SHP77 treated with DMSO at 0.1 percent for 48 hours (cell line): ENCODE measurements around the gene LDB2.

Experiments used
- DNase-seq: peaks from one replicate; lab custom pipeline; 2025; lab: John Stamatoyannopoulos, UW

LDB2 gene

DNA sequence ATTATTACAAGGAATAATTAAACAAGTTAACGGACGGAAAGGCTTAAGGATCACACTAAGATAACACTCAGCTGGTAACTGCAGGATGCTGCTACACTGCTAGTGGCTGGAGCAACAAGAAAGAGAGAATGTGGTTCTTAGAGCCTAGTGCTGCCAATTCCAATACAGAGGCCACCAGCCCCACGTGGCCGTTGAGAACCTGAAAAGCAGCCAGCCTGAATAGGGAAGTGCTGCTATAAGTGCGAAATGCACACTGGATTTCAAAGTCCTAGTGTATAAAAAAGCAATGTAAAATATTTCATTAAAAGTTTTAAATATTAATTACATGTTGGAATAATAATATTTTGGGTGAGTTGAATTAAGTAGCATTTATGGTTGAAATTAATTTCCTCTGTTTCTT, 414.9 kb downstream of the LDB2 start:
- no peak for DNase-seq

GRCh38 chr4:16480011-16480410, 418.4 kb downstream of the LDB2 start:
- no peak for DNase-seq

DNA sequence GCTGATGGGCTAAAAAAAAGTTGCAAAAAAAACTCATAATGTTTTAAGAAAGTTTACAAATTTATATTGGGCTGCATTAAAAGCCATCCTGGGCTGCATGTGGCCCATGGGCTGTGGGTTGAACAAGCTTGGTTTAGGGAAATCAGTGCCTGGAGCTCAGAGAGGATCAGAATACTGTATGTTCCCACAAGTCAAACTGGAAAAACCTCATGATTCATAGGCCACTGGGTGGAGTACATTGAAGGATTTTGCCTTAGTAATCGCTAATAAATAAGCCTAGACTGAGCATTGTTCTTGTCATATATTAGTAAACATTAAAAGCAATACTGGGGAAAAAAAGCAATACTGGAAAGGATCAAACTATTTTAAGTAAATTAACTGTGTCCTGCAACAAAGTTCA, 425.9 kb downstream of the LDB2 start:
- DNase-seq: no peak

GRCh38 chr4:16467061-16467460, 431.4 kb downstream of the LDB2 start:
- no peak for DNase-seq

DNA sequence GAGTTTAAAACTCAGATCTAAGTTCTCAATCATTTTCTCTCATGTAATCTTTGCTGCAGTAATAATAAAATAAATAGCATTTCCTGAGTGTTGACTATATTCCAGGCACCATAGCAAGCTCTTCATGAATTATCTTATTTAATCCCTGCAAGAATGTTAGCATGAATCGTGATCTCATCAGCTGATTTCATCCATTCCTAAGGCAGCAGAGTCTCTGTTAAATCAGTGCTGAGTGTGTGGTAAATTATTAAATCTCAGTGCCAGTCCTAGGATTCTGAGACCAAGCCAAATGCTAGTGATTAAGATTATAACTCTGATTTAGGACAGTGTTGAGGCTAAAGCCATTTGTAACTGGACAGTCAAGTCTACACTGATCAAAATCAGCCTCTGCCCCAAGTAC, 431.9 kb downstream of the LDB2 start:
- no peak for DNase-seq

- DNase-seq: no peak
Observed at GRCh38 chr4:16464651-16465050, 433.8 kb downstream of the LDB2 start.

DNA sequence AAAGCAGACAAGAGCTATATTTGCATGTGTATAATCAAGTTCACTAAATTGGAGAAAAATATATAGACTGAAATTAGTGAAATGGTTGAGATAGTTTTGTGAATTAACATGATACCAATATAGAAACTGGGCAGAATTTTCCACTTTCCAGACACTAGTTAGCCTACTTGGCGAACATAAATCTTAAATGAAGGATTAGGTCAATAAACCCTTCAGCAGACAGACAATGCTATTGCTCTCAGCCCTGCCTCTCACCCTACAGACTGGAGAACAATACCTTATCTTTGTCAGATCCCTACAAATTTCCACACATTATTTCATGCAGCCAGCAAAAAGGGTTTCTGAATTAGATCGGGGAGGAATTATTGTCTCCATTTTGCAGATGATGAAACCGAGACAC, 435.8 kb downstream of the LDB2 start:
- no peak for DNase-seq

DNA sequence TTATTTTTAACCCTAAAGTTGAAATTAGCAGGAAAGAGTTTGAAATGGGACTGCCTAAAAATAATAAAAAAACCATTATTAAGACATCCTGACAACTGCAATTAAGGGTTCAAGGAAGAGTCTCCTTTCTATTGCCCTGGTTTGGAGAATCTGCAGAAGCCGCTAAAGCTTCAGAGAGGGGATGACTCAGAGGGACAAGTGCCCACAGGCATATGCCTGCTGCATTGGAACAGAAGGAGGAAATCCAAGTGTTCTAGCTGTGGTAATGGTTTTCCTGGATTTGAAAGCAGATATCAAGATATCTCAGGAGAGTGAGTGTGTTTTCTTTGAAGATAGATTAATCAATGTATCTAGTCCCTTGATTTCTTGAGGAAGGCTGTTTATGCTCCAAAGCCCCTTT, 437.1 kb downstream of the LDB2 start:
- no peak for DNase-seq

DNA sequence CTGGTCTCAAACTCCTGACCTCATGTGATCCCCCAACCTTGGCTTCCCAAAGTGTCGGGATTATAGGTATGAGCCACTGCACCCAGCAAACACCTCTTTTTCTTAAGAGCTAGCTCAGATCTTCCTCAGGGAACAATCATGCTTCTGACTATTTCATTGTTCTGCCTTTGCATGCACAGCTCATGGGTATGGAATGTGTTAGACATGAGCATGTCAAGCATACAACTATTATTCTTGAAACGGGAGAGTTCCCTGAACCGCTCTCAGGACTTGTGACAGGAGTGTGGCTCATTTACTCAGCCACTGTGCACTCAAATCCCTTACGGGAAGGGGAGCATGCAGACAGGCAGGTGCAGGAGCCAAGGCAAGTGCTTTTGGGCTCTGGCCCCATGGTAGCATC, 440.5 kb downstream of the LDB2 start:
- no peak for DNase-seq
